Measurements from ENCODE around the gene OTULIN. TPM values are rescaled to one million over a fixed set of nuclear protein-coding genes. Genes with fewer than 3 reads are reported as not detected.

OTULIN gene
- total RNA-seq, 1 donor from 2014 or later: 57.4 TPM

GRCh38 chr5:14729448-14730385, 65.2 kb downstream of the OTULIN start:
- H3K27ac Mint-ChIP-seq: no peak overlapping the region
- H3K27me3 Mint-ChIP-seq (ENCODE audit: insufficient read depth): no peaks in the 10 kb centered on the region
- no peak overlapping the region for H3K4me3 Mint-ChIP-seq
- H3K9me3 Mint-ChIP-seq: no peaks in the 10 kb centered on the region
- no peak for DNase-seq (ENCODE audit: low spot score)
- intact Hi-C loops (cut with micrococcal nuclease): loop anchor here (5.0 kb wide), 2 partner anchors 218 to 367 kb away; no protein-coding TSS in a partner anchor
- H3K36me3 Mint-ChIP-seq (ENCODE audit: low read depth): no peaks in the 10 kb centered on the region
- H3K4me1 Mint-ChIP-seq (ENCODE audit: low read depth): peaks cover 6% of the 10 kb centered on the region

GRCh38 chr5:14730466-14730865, 65.9 kb downstream of the OTULIN start:
- Mint-ChIP-seq H3K27me3 (ENCODE audit: insufficient read depth) (no peaks in the 10 kb centered on the region), H3K4me3 (no peak overlapping the region), H3K27ac (no peak overlapping the region), H3K36me3 (ENCODE audit: low read depth) (no peaks in the 10 kb centered on the region), H3K4me1 (ENCODE audit: low read depth) (peaks cover 6% of the 10 kb centered on the region), H3K9me3 (no peaks in the 10 kb centered on the region)
- no peak for DNase-seq (ENCODE audit: low spot score)
- intact Hi-C loops (cut with micrococcal nuclease): no loop called here

- DNase-seq (ENCODE audit: low spot score): no peak
- H3K36me3 Mint-ChIP-seq (ENCODE audit: low read depth): no peaks in the 10 kb centered on the region
- H3K27me3 Mint-ChIP-seq (ENCODE audit: insufficient read depth): no peaks in the 10 kb centered on the region
- H3K4me1 Mint-ChIP-seq (ENCODE audit: low read depth): peaks cover 5% of the 10 kb centered on the region
- no peak overlapping the region for H3K27ac Mint-ChIP-seq
- H3K4me3 Mint-ChIP-seq: no peak overlapping the region
- intact Hi-C loops (cut with micrococcal nuclease): no loop called here
- H3K9me3 Mint-ChIP-seq: no peaks in the 10 kb centered on the region
These were observed 66.4 kb downstream of the OTULIN start for GRCh38 chr5:14730881-14731280.

GRCh38 chr5:14732991-14733390, 68.5 kb downstream of the OTULIN start:
- no peaks in the 10 kb centered on the region for H3K9me3 Mint-ChIP-seq
- intact Hi-C loops (cut with micrococcal nuclease): no loop called here
- peaks cover 4% of the 10 kb centered on the region for H3K36me3 Mint-ChIP-seq (ENCODE audit: low read depth)
- H3K27ac Mint-ChIP-seq: no peak overlapping the region
- H3K4me3 Mint-ChIP-seq: no peak overlapping the region
- H3K4me1 Mint-ChIP-seq (ENCODE audit: low read depth): no peaks in the 10 kb centered on the region
- DNase-seq (ENCODE audit: low spot score): no peak
- no peaks in the 10 kb centered on the region for H3K27me3 Mint-ChIP-seq (ENCODE audit: insufficient read depth)

GRCh38 chr5:14733661-14734060, 69.1 kb downstream of the OTULIN start:
- Mint-ChIP-seq H3K9me3 (no peaks in the 10 kb centered on the region), H3K36me3 (ENCODE audit: low read depth) (peaks cover 4% of the 10 kb centered on the region), H3K4me1 (ENCODE audit: low read depth) (no peaks in the 10 kb centered on the region), H3K27ac (no peak overlapping the region), H3K4me3 (no peak overlapping the region), H3K27me3 (ENCODE audit: insufficient read depth) (no peaks in the 10 kb centered on the region)
- intact Hi-C loops (cut with micrococcal nuclease): no loop called here
- no peak for DNase-seq (ENCODE audit: low spot score)

- H3K27ac Mint-ChIP-seq: no peak overlapping the region
- peaks cover 4% of the 10 kb centered on the region for H3K36me3 Mint-ChIP-seq (ENCODE audit: low read depth)
These were observed 69.9 kb downstream of the OTULIN start for GRCh38 chr5:14734396-14734795.

GRCh38 chr5:14735944-14736343, 71.4 kb downstream of the OTULIN start:
- no peak overlapping the region for H3K27ac Mint-ChIP-seq
- no peaks in the 10 kb centered on the region for H3K9me3 Mint-ChIP-seq
- intact Hi-C loops (cut with micrococcal nuclease): no loop called here
- no peak for DNase-seq (ENCODE audit: low spot score)
- H3K27me3 Mint-ChIP-seq (ENCODE audit: insufficient read depth): no peaks in the 10 kb centered on the region
- peaks cover 4% of the 10 kb centered on the region for H3K36me3 Mint-ChIP-seq (ENCODE audit: low read depth)
- H3K4me1 Mint-ChIP-seq (ENCODE audit: low read depth): no peaks in the 10 kb centered on the region
- no peak overlapping the region for H3K4me3 Mint-ChIP-seq

More at GRCh38 chr5:14734396-14734795, 69.9 kb downstream of the OTULIN start:
- H3K9me3 Mint-ChIP-seq: no peaks in the 10 kb centered on the region
- DNase-seq (ENCODE audit: low spot score): no peak
- no peaks in the 10 kb centered on the region for H3K27me3 Mint-ChIP-seq (ENCODE audit: insufficient read depth)
- intact Hi-C loops (cut with micrococcal nuclease): no loop called here
- H3K4me1 Mint-ChIP-seq (ENCODE audit: low read depth): no peaks in the 10 kb centered on the region
- no peak overlapping the region for H3K4me3 Mint-ChIP-seq

GRCh38 chr5:14737291-14737690, 72.8 kb downstream of the OTULIN start:
- intact Hi-C loops (cut with micrococcal nuclease): no loop called here
- Mint-ChIP-seq H3K4me3 (no peak overlapping the region), H3K4me1 (ENCODE audit: low read depth) (peaks cover 3% of the 10 kb centered on the region), H3K27me3 (ENCODE audit: insufficient read depth) (no peaks in the 10 kb centered on the region), H3K9me3 (no peaks in the 10 kb centered on the region), H3K36me3 (ENCODE audit: low read depth) (peaks cover 5% of the 10 kb centered on the region), H3K27ac (no peak overlapping the region)
- no peak for DNase-seq (ENCODE audit: low spot score)

GRCh38 chr5:14738050-14738449, 73.5 kb downstream of the OTULIN start:
- Mint-ChIP-seq H3K4me1 (ENCODE audit: low read depth) (peaks cover 6% of the 10 kb centered on the region), H3K4me3 (no peak overlapping the region), H3K27ac (no peak overlapping the region), H3K27me3 (ENCODE audit: insufficient read depth) (no peaks in the 10 kb centered on the region), H3K36me3 (ENCODE audit: low read depth) (peaks cover 5% of the 10 kb centered on the region), H3K9me3 (no peaks in the 10 kb centered on the region)
- no peak for DNase-seq (ENCODE audit: low spot score)
- intact Hi-C loops (cut with micrococcal nuclease): no loop called here

- Mint-ChIP-seq H3K4me3 (no peak overlapping the region), H3K4me1 (ENCODE audit: low read depth) (peaks cover 11% of the 10 kb centered on the region), H3K27ac (no peak overlapping the region), H3K27me3 (ENCODE audit: insufficient read depth) (no peaks in the 10 kb centered on the region), H3K36me3 (ENCODE audit: low read depth) (peaks cover 5% of the 10 kb centered on the region), H3K9me3 (no peaks in the 10 kb centered on the region)
- DNase-seq (ENCODE audit: low spot score): no peak
- intact Hi-C loops (cut with micrococcal nuclease): no loop called here
These were observed 75.0 kb downstream of the OTULIN start for GRCh38 chr5:14739538-14739937.

GRCh38 chr5:14739981-14740380, 75.5 kb downstream of the OTULIN start:
- H3K4me1 Mint-ChIP-seq (ENCODE audit: low read depth): peaks cover 11% of the 10 kb centered on the region
- H3K27ac Mint-ChIP-seq: no peak overlapping the region
- intact Hi-C loops (cut with micrococcal nuclease): no loop called here
- H3K27me3 Mint-ChIP-seq (ENCODE audit: insufficient read depth): no peaks in the 10 kb centered on the region
- no peak for DNase-seq (ENCODE audit: low spot score)
- H3K9me3 Mint-ChIP-seq: no peaks in the 10 kb centered on the region
- peaks cover 5% of the 10 kb centered on the region for H3K36me3 Mint-ChIP-seq (ENCODE audit: low read depth)
- H3K4me3 Mint-ChIP-seq: no peak overlapping the region

GRCh38 chr5:14741131-14741530, 76.6 kb downstream of the OTULIN start:
- Mint-ChIP-seq H3K27me3 (ENCODE audit: insufficient read depth) (no peaks in the 10 kb centered on the region), H3K4me1 (ENCODE audit: low read depth) (peaks cover 11% of the 10 kb centered on the region), H3K36me3 (ENCODE audit: low read depth) (peaks cover 9% of the 10 kb centered on the region), H3K27ac (no peak overlapping the region), H3K9me3 (no peaks in the 10 kb centered on the region), H3K4me3 (no peak overlapping the region)
- intact Hi-C loops (cut with micrococcal nuclease): no loop called here
- DNase-seq (ENCODE audit: low spot score): no peak

GRCh38 chr5:14741801-14742440, 77.4 kb downstream of the OTULIN start:
- no peaks in the 10 kb centered on the region for H3K27me3 Mint-ChIP-seq (ENCODE audit: insufficient read depth)

More at GRCh38 chr5:14741801-14742440, 77.4 kb downstream of the OTULIN start:
- intact Hi-C loops (cut with micrococcal nuclease): no loop called here
- DNase-seq (ENCODE audit: low spot score): no peak
- H3K4me1 Mint-ChIP-seq (ENCODE audit: low read depth): peaks cover 11% of the 10 kb centered on the region
- peaks cover 5% of the 10 kb centered on the region for H3K36me3 Mint-ChIP-seq (ENCODE audit: low read depth)
- H3K9me3 Mint-ChIP-seq: no peaks in the 10 kb centered on the region
- no peak overlapping the region for H3K27ac Mint-ChIP-seq
- no peak overlapping the region for H3K4me3 Mint-ChIP-seq

Measured in activated T-helper 1 cell treated with anti-CD3 and anti-CD28 coated beads, Interleukin-12 subunit alpha, Interleukin-12 subunit beta, Interleukin-2, Interleukin-4 antibody, amounts not matched to agents 30 ng/mL and 10 ng/mL and 1 ng/mL, durations not matched to agents 14 hours and 24 hours and 36 hours (primary cell).